Measurements from ENCODE around the gene COPG1.

DNA sequence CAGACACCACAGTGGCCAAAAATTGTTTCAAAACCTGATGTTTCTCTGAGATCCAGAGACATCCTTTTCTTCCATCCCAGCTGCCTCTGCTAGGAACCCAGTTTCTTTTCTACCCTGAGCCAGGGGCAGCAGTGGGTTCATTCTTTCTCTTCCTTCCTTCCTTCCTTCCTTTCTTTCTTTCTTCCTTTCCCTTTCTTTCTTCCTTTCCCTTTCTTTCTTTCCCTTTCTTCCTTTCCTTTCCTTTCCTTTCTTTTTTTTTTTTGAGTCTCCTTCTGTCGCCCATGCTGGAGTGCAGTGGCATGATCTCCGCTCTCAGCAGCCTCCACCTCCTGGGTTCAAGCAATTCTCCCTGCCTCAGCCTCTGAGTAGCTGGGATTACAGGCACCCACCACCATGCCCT, 30.7 kb upstream of the COPG1 start:
- TF ChIP-seq CTCF (IDR thresholded peaks at IDR 0.05) (no peak), POLR2A (IDR thresholded peaks at IDR 0.05) (no peak)

Data from uterus (tissue), 2 donors.